COR-L47 (cell line): ENCODE results near the gene BTBD9.

Experiments
- DNase-seq: peaks from one replicate; lab custom pipeline; 2025; lab: John Stamatoyannopoulos, UW

Gene BTBD9

GRCh38 chr6:38599261-38599660 lies 40.5 kb downstream of the BTBD9 start:
- no peak for DNase-seq

- no peak for DNase-seq
Measured at GRCh38 chr6:38593998-38594665, 45.6 kb downstream of the BTBD9 start.

- no peak for DNase-seq
Measured at GRCh38 chr6:38593409-38593808, 46.3 kb downstream of the BTBD9 start.

- DNase-seq, result no peak
Measured at GRCh38 chr6:38591439-38591838, 48.3 kb downstream of the BTBD9 start.

GRCh38 chr6:38589367-38589720 lies 50.4 kb downstream of the BTBD9 start:
- no peak for DNase-seq

- no peak for DNase-seq
Measured at GRCh38 chr6:38588631-38589366, 50.9 kb downstream of the BTBD9 start.

GRCh38 chr6:38587766-38588362 lies 51.9 kb downstream of the BTBD9 start:
- DNase-seq, result no peak

- no peak for DNase-seq
Measured at GRCh38 chr6:38586992-38587391, 52.7 kb downstream of the BTBD9 start.

- no peak for DNase-seq
Measured at GRCh38 chr6:38584731-38585130, 55.0 kb downstream of the BTBD9 start.

- no peak for DNase-seq
Measured at GRCh38 chr6:38583523-38583922, 56.2 kb downstream of the BTBD9 start.

GRCh38 chr6:38580030-38580429 lies 59.7 kb downstream of the BTBD9 start:
- no peak for DNase-seq

GRCh38 chr6:38579010-38579628 lies 60.6 kb downstream of the BTBD9 start:
- no peak for DNase-seq

GRCh38 chr6:38578075-38578474 lies 61.7 kb downstream of the BTBD9 start:
- DNase-seq, result no peak

- no peak for DNase-seq
Measured at GRCh38 chr6:38577492-38577891, 62.2 kb downstream of the BTBD9 start.

GRCh38 chr6:38573801-38574395 lies 65.8 kb downstream of the BTBD9 start:
- DNase-seq, result no peak

GRCh38 chr6:38572186-38572813 lies 67.4 kb downstream of the BTBD9 start:
- DNase-seq, result no peak

GRCh38 chr6:38571721-38572120 lies 68.0 kb downstream of the BTBD9 start:
- DNase-seq, result no peak

GRCh38 chr6:38570750-38571149 lies 69.0 kb downstream of the BTBD9 start:
- peak; percentile 37 for DNase-seq

- DNase-seq, result peak; percentile 85
Measured at GRCh38 chr6:38567436-38567835, 72.3 kb downstream of the BTBD9 start.

- DNase-seq, result no peak
Measured at GRCh38 chr6:38566295-38567030, 73.3 kb downstream of the BTBD9 start.

- DNase-seq, result no peak
Measured at GRCh38 chr6:38564301-38564700, 75.4 kb downstream of the BTBD9 start.
